Measurements from ENCODE around the gene SMARCB1.

DNA sequence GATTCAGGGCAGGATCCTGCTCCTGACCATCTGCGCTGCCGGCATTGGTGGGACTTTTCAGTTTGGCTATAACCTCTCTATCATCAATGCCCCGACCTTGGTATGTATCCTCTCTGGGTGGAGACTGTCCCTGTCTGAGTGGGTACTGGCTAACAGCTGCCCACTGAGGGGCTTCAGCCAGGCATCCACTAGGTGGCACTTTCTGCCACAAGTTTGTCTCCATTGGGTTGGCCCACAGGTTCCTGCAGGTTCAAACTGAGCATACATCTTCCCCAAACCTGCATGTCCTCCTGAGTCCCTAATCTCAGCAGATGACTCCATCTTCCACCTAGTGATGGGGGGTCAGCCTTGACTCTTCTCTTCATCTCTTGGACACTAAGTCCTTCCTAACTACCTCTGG is 75.3 kb downstream of the SMARCB1 start:
- TF ChIP-seq CTCF (IDR thresholded peaks at IDR 0.05): peak; percentile 14 to 58 (median 42)
- TF ChIP-seq POLR2A (IDR thresholded peaks at IDR 0.05): no peak
